A549 treated with AZD9567 at 1 μM for 4 hours (cell line): ENCODE measurements around the gene IFNLR1. TPM values are rescaled to one million over a fixed set of nuclear protein-coding genes. Genes with fewer than 3 reads are reported as not detected.

ENCODE experiments used
- total RNA-seq: library from RNA; stranded (reverse); fragments of 200-300 nt; extraction: Qiagen RNA extraction; gene quantifications from 5 replicates; pipeline ENCODE4 v1.2.3, GENCODE V29; 2022; ENCODE audit not compliant: insufficient read depth

The IFNLR1 gene
- 0.60 to 1.3 TPM (median 0.75 TPM) in 4 of 5 replicates, not detected in the other for total RNA-seq

DNA sequence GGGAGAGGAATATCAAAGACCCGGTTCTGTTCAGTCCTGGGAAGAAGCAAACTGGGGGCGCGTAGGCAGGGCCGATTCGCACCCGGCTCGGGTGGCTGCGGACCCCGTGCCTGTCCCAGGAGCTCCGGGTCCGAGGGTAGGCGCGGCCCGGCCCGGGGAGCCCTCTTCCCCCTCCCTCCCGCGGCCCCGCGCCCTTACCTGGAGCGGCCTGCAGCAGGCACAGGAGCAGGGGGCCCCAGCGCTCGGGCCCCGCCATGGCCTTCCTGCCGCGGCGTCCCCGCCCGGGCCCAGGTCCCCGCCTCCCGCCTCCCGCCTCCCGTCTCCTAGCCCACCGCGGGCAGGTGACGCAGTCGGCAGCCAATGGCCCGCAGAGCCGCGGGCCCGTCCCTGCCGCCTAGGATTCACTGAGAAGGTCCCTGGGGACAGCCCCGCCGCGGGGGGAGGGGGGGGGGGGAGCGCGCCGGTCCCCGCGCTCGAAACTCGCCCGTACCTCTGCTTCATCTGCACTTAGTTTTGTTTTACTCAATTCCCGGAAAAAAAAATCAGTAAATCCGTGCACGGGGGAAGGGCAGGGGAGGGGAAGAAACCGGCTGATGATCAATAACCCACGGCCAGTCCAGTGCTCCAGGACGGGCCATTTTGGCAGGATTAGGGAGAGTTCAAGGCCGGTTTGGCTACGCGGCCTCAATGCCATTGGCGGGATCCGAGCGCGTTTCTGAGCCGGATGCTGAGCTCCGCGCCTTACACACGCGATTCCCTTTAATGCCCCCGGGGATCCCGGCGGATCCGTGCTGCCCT is at the start of gene IFNLR1:
IFNLR1 (minus strand) TSS at position 297 of the 798 bp plus-strand sequence; CDS start at position 256, 41 bp downstream.

DNA sequence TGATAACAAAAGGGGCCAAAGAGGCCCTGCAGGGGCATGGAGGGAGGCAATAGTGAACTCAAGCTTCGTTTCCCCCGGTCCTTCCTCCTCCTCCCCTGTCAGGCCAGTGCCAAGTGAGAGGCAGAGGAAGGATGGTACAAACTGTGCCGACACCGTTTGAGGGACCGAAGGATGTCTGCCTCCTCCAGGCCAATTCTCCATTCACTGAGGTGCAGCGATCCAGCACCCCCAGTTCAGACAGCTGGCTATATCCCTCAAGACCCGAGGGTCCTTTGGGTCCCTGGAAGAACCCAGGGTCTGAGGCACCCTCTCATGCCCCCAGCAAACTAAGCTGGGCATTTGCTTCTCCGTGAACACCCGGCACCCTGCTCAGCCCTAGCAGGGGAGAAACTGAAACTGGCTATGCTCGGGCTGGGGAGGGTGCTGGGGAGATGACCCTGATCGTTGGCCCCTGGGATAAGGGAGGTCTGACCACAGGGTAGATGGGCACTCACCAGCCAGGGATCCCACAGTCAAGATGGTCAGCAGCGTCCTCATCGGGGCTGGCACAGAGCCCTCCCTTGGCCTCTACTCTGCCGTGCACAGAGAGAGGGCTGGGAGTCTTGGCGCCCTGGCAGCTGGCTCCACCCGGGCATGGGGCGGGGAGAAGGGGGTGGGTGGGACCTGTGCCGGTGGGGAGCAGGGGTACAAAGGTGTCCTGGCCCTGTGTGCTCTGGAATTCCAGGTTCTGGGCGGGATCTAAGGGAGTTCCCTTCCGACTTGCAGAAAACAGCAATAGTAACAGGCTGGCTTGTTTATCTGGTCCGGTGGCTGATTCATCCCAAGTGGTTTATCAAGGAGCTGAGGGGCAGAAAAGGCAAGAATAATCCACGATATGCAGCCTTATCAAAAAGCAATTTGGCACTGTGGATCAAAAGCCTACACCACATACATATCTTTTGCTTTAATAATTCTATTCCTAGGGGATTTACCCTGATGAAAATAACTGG is 44.2 kb downstream of the IFNLR1 start, which contains the start of gene IL22RA1:
IL22RA1 (minus strand) TSS at position 595 of the 989 bp plus-strand sequence; CDS start at position 537, 58 bp downstream.

DNA sequence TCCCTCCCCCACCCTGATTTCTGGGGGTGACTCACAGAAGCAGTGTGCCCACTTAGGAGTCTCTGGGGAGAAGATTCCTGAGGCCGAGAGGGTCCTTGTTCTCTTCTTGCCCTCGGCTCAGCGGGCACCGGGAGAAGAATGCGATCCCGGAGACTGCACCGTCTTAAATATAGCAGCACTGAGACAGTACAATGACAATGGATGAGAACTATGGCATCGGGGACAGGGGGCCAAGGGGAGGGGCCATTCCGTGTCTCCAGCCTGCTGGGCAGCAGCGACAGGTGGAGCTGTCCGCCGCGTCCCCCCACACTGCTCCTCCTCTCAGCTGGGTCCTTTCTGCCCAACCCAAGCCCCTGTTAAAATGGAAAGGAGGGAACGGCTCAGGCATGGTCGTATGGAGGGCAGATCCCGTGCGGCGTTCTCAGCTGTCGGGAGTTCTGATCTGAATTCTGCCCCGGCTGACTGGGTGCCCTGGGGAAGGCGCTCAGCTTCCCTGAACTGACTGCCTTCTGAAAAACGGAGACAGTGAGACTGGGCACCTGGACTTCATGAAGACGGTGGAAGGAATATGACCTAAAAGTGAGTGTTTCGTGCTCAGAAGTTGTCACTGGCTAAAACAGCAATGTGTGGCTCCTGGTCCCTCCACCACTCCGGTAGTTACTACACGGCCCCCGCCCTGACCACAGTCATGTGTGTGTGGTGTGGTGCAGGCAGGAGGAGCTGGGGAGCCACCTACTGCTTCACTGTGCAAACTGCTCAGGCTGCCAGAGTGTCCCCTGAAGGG is 74.9 kb downstream of the IFNLR1 start, which contains the start of gene MYOM3:
MYOM3 (minus strand) TSS at position 140 of the 784 bp plus-strand sequence. CDS start 3,499 bp downstream, outside the sequence.

Other genes with a start within 250 kb of the IFNLR1 start
- 26.4 to 64.3 TPM (median 36.8 TPM) in 5 replicates for gene PNRC2, start 227.5 kb downstream of the IFNLR1 start, total RNA-seq
- 78.8 to 95.3 TPM (median 91.0 TPM) in 5 replicates for gene SRSF10, start 207.0 kb downstream of the IFNLR1 start, total RNA-seq
- gene MYOM3, start 75.2 kb downstream of the IFNLR1 start, total RNA-seq = 5.2 to 5.9 TPM (median 5.8 TPM) in 5 replicates
- gene IL22RA1, start 44.1 kb downstream of the IFNLR1 start, total RNA-seq = 4.8 to 8.6 TPM (median 5.7 TPM) in 5 replicates
- 0.39 to 0.57 TPM (median 0.50 TPM) in 4 of 5 replicates, not detected in the other for gene GRHL3, start 132.1 kb upstream of the IFNLR1 start, total RNA-seq
- gene STPG1, start 226.5 kb upstream of the IFNLR1 start, total RNA-seq = 5.0 to 7.5 TPM (median 5.3 TPM) in 5 replicates
- gene NIPAL3, start 228.5 kb upstream of the IFNLR1 start, total RNA-seq = 5.2 to 9.1 TPM (median 6.4 TPM) in 5 replicates